NOMO-1 treated with dmso at 0.1 percent for 144 hours (cell line): ENCODE results near the gene ADGRG1.

Experiments used
- DNase-seq: peaks from one replicate; lab custom pipeline; 2025; ENCODE audit not compliant: unreplicated experiment; lab: John Stamatoyannopoulos, UW

The ADGRG1 gene

DNA sequence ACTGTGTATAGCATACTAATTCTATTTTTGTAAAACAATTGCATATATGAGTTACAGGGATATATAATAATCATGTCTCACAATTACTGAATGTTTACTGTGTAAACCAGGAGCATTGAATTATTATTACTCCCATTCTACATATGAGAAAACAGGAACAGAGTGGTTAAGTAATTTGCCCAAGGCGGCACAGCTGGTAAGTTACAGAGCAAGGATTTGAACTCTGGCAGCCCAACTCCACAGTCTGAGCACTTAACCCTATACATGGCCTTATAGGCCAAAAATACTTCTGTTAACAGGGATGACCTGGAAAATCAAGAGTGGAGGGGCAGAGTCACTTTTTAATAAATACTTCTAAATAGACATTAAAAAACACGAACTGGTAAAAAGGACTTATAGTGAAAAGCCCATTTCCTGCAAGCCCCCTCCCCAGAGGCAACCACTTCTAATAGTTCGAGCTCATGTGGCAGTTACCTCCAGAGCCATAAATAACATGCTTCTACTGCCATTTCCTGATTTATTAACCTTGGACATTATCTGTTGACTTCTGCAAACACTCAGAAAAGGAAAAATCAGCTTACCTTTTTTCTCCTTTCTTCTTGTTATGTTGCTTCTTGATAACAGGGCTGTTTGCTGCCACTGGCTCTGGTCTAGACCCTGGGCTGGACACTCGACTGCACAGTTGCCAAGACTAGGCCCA is 22.1 kb upstream of the ADGRG1 start:
- DNase-seq = no peak

DNA sequence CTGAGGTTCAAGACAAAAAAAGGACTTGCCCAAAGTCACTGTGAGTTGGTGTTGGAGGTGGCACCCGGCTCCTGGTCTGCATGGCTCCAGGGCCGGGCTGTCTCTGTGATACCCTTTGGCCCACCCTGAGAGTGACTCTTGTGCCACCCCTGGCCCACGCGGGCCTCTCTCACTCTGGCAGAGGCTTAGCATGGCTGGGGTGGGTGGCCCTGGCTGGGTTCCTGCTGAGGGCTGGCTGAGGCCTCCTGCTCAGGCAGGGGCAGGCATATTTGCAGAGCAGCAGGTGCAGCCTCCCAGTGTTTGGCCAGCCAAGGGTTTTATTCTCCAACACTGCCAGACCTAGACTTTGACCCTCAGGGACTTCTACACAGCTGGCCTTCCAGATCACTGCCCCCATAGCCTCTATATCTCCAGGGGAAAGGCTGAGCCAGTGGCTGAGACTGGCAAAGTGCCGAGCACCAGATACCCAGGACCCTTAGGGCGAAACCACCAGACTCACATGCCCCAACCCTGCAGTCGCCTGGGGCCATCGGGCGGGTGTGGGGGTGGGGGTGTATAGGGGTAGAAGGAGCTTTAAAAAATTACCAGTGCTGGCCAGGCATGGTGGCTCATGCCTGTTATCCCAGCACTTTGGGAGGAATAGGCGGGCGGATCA is 21.5 kb upstream of the ADGRG1 start:
- no peak for DNase-seq

- no peak for DNase-seq
These were observed 20.6 kb upstream of the ADGRG1 start for GRCh38 chr16:57607676-57608461.

DNA sequence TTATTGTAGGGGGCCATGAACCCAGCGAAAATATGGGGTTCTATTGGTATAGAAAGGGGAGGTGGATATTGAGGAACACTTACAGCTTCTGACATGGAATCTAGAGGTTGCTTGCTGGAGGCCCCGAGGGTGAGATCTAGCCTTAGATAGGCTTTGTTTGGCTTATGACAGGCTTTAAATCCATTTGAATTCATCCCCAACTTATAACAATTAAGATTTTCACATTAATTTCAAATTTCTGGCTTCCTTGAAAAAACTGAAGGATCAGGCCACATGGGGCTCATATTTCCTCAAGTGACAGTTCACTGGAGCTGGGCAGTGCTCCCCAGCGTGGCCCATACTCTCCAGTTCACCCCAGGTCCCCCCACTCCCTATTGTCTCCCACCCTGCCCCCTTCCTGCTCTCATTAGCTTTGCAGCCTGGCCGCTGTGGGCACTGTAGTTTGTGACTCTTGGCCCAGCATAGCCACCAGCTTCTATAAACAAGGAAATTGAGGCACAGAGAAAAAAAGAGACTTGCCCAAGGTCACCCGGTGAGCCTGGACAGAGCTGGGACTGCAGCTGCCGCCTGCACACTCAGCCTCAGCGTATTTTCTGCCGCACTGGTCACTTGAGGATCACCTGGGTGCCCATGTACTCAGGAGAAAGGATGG is 19.8 kb upstream of the ADGRG1 start:
- no peak for DNase-seq

GRCh38 chr16:57609541-57610401 is 18.7 kb upstream of the ADGRG1 start:
- DNase-seq = no peak

GRCh38 chr16:57610611-57611010 is 17.8 kb upstream of the ADGRG1 start:
- no peak for DNase-seq

DNA sequence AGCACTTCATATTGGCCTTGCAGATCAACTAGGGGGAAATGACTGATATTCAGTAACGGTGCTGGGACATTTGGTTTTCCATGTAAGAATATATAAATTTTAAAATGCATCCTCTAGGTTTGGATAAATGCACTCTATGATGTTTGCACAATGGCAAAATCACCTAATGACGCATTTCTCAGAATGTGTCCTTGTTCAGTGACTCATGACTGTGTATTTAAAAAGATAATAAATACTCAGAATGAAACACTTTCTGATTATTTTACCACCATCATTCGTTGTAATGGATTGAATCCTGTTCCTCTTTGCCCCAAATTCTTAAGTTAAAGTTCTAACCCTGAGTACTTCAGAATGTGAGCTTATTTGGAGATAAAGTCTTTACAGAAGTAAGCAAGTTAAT is 17.2 kb upstream of the ADGRG1 start:
- no peak for DNase-seq

- no peak for DNase-seq
These were observed 16.7 kb upstream of the ADGRG1 start for GRCh38 chr16:57611706-57612105.

DNA sequence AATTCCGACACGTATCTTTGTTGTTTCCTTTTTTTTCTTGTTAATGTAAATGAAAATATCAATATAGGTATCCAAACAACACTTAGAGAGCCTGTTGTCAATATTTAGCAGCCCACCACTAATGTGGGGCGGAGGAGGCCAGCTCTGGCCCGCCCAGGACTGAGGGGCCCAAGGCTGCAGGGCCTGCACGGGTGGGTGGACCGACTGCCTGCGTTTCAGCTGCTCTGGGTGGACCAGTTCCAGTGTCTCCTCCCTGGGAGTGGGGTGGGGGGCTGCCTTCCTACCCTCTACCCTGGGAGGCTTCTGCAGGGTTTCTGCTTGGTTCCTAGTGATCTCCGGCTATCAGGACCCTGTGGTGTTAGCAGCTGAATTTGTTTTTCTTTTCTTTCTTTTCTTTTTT is 15.9 kb upstream of the ADGRG1 start:
- no peak for DNase-seq

GRCh38 chr16:57613514-57613913 is 14.9 kb upstream of the ADGRG1 start:
- DNase-seq = no peak

DNA sequence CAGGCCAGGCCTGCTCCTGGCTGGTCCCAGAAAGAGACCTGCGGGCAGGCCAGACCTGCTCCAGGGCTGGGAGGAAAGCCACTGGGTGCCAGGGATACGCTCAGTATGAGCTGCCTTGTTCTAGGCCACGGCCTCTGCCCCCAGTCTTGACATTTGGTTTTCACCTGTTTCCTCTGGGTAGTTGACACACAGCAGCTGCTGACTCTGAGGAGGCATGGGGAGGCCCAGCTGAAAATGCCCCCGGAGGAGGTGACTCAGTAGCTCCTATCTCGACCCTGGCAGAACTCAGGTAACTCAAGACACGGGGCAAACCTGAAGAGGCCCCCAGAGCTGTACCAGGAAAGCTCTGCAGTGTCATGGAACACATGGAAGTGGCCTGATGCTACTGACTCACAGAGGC is 13.9 kb upstream of the ADGRG1 start:
- no peak for DNase-seq

- DNase-seq = no peak
These were observed 13.5 kb upstream of the ADGRG1 start for GRCh38 chr16:57614944-57615343.

DNA sequence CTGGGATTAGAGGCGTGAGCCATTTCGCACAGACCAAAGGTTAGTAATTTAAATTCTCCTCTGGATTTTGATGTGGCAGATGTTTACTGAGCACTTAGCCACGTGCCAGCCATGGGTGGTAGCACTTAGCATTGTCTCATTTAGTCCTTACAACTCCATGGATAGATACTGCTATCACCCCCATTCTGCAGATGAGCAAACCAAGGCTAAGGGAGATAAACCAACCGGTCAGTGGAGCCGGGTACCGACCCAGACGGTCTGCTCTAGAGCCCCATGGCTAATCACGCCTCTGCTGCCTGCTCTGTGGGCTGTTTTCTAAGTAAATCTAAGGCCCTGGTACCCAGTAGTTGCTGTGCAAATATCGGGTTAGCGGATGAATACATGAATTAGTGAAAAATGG is 12.6 kb upstream of the ADGRG1 start:
- no peak for DNase-seq

- DNase-seq = no peak
These were observed 12.2 kb upstream of the ADGRG1 start for GRCh38 chr16:57616241-57616640.

- no peak for DNase-seq
These were observed 11.6 kb upstream of the ADGRG1 start for GRCh38 chr16:57616876-57617275.

DNA sequence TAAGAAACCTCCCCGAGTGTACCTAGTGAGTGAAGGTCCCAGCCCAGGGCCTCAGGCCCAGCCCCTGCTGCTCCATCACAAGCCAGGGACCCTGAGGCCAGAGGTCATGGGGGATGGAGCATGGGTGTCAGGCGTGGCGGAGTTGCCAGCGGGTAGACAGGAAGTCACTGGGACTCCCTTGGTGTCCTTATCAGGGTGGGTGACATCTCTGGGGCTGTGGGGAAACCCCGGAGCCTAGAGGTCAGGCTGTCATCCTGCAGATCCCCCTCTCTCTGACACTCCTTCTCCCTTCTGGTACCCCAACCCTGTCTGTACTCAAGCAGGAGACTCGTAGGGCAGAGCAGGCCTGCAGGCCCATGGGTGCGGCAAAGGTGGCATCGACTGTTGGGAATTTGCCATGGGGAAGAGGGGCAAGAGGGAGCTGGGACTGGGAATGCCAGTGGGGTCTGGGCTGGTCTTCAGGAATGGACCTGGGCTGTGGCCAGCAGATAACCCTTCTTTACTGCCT is 10.8 kb upstream of the ADGRG1 start:
- no peak for DNase-seq

- DNase-seq = no peak
These were observed 9.9 kb upstream of the ADGRG1 start for GRCh38 chr16:57618296-57619132.

GRCh38 chr16:57619133-57619605 is 9.3 kb upstream of the ADGRG1 start:
- no peak for DNase-seq

DNA sequence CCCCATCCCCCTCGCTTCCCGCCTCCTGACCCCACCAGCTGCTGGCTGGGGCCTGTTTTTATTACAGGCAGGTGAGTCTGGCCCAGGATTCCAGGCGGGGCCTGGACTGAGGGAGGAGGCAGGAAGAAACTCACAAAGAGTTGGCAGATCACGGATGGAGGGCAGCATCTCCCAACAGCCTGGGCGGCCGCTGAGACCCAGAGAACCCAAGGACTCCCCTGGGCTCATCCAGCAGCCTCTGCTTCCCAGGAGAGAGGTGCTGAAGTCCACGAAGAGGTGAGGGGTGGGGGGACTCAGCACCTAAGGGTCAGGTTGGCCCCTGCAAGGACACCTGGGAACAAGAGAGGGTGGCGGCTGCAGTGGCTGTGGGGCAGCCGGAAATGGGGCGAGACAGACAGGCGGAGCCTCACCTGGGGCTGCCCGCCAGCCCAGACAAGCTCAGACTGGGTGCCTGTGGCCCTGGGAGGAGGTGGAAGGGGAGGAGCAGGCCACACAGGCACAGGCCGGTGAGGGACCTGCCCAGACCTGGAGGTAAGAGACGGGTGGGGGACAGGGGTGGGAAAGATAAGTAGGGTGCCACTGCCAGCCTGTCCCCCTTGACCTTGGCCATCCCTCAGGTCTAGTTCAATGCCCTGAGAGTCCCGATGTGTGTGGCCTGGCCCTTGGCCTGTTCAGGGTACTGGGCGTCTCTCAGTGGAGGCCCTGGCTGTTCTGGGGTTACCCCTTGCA is 8.7 kb upstream of the ADGRG1 start:
- no peak for DNase-seq
